ENCODE data around the gene NUDCD2. TPM values are rescaled to one million over a fixed set of nuclear protein-coding genes. Genes with fewer than 3 reads are reported as not detected.

The NUDCD2 gene
- total and polyA plus RNA-seq, 9 of the 15 experiments (the other 6 are each of a cell fraction or from before 2014, with no cell fraction given), result 14.6 to 76.9 (median 32.5) TPM

- Histone ChIP-seq H3K27ac (ENCODE audit: extremely low read depth, low read depth, low read length) (no peak overlapping the region; the same call in 2 of the 3 replicates), H2AFZ (ENCODE audit: low read depth, low read length) (0 out of 2 replicates have a peak overlapping the region, but pooled peaks have one; percentile 30), H3K36me3 (ENCODE audit: control insufficient read depth, insufficient read depth, low read length) (no peaks in the 10 kb centered on the region; the same call in 2 of the 3 replicates), H3K4me3 (no peak overlapping the region), H3K79me2 (ENCODE audit: control insufficient read depth, insufficient read depth, low read length) (peaks cover 28% of the 10 kb centered on the region), H4K20me1 (replicated peaks; ENCODE audit: control insufficient read depth, insufficient read depth, low read length) (peaks cover 6% of the 10 kb centered on the region; the same call in 1 of the 2 replicates), H3K9me3 (replicated peaks; ENCODE audit: control insufficient read depth, insufficient read depth, low read depth, low read length) (no peaks in the 10 kb centered on the region), H3K4me2 (ENCODE audit: insufficient read depth, low read length) (no peak overlapping the region), H3K27me3 (ENCODE audit: control insufficient read depth in 2 of 2, insufficient read depth in 2 of 2, low read length in 2 of 2) (no peaks in the 10 kb centered on the region), H3K9me1 (ENCODE audit: control insufficient read depth, insufficient read depth, low read length) (no peaks in the 10 kb centered on the region), H3K4me1 (replicated peaks in 1 of 2; ENCODE audit: control insufficient read depth in 2 of 2, insufficient read depth in 2 of 2, low read length in 2 of 2) (peaks cover 3 to 19% of the 10 kb centered on the region in 2 experiments; a peak in 4 of 5 replicates), H3K9ac (ENCODE audit: insufficient read depth in 1 of 2, low read depth in 2 of 2, low read length in 2 of 2) (no peak overlapping the region; a peak in 1 of 4 replicates)
- BruUV-seq (replicated peaks), result no TSS peak
- whole genome bisulfite sequencing (ENCODE audit: insufficient coverage, low coverage, missing lambda C conversion rate), result 7% methylated on average over 5 of the region's 5 CpGs
- FAIRE-seq (no peak), ATAC-seq (no peak), DNase-seq (ENCODE audit: extremely low read depth in 1 of 4, low spot score in 3 of 4) (peak in 1 of 4 experiments; percentile 41)
- CTCF ChIA-PET (ENCODE audit: low intra/inter-chr PET ratio), result no interaction called here
- in situ Hi-C loops (cut with MboI), result loop anchor here (5.0 kb wide), 1 partner anchor 46 kb away; no protein-coding TSS in a partner anchor
- intact Hi-C loops (cut with micrococcal nuclease), result no loop called here
- POLR2A ChIA-PET, result interaction anchor here (0.7 kb wide), 1 partner anchor 25 kb away, joined by 3 read pairs; no protein-coding TSS in a partner anchor
- TF ChIP-seq SMARCA5 (IDR thresholded peaks at IDR 0.05) (no peak), SP2 (IDR thresholded peaks at IDR 0.05; ENCODE audit: extremely low read depth, low read depth, low read length, poor library complexity, severe bottlenecking) (no peak), NCOR1 (IDR thresholded peaks at IDR 0.05) (no peak), MLLT1 (IDR thresholded peaks at IDR 0.05) (0 out of 4 replicates have a peak, but pooled peaks of 1 of the 2 experiments have one; percentile 25), HMBOX1 (IDR thresholded peaks at IDR 0.05) (no peak), ZNF384 (IDR thresholded peaks at IDR 0.05; ENCODE audit: low read depth, low read length) (no peak), GATAD2B (IDR thresholded peaks at IDR 0.05; ENCODE audit: borderline replicate concordance) (no peak), E2F5 (CRISPR knock-in tag; IDR thresholded peaks at IDR 0.05) (no peak), TEAD1 (CRISPR knock-in tag; IDR thresholded peaks at IDR 0.05) (no peak), SAP30 (IDR thresholded peaks at IDR 0.05; ENCODE audit: borderline replicate concordance, insufficient read depth, low read depth, low read length, poor library complexity, severe bottlenecking) (no peak), CREB1 (IDR thresholded peaks at IDR 0.05) (no peak), CREB1 (CRISPR knock-in tag; IDR thresholded peaks at IDR 0.05) (no peak), ARID4B (CRISPR knock-in tag; IDR thresholded peaks at IDR 0.05) (0 out of 2 replicates have a peak, but pooled peaks have one; percentile 31), SIN3B (IDR thresholded peaks at IDR 0.05; ENCODE audit: low read depth) (no peak), MAX (CRISPR knock-in tag; IDR thresholded peaks at IDR 0.05) (no peak)
These were observed 26.6 kb downstream of the NUDCD2 start for GRCh38 chr5:163433271-163433670.

All from K562 (cell line).